CD8-positive, alpha-beta memory T cell (primary cell): Measurements from ENCODE around the gene AUTS2. TPM values are rescaled to one million over a fixed set of nuclear protein-coding genes. Genes with fewer than 3 reads are reported as not detected.

Experiments
- CTCF ChIA-PET: fragments of 350-600 bp; sonication (Branson Sonifier 250); formaldehyde crosslinking; loops from one replicate; lab custom pipeline; 2021; ENCODE audit warnings: antibody characterized with exemption; lab: Charles Lee
- POLR2A ChIA-PET: fragments of 350-600 bp; sonication (Branson Sonifier 250); formaldehyde crosslinking; loops from one replicate; lab custom pipeline; 2021; ENCODE audit warnings: antibody characterized with exemption; lab: Charles Lee
- DNase-seq, 5 donors: peaks; one replicate each; pipeline versions ENCODE4 v3.0.0 to v3.0.0-alpha.2; 2020 to 2022; ENCODE audit warnings: mixed read lengths in 1 of 5
- H3K27ac ChIP-seq: one replicate; pipeline ENCODE4 v1.7.0; 2013; ENCODE audit warnings: low read depth, mild to moderate bottlenecking, low read length, moderate library complexity
- H3K27me3 ChIP-seq: 2 replicates; pipeline ENCODE4 v1.7.0; 2013; ENCODE audit warnings: low read length, mild to moderate bottlenecking; ENCODE audit not compliant: insufficient read depth, poor library complexity, severe bottlenecking
- H3K36me3 ChIP-seq: 2 replicates; pipeline ENCODE4 v1.7.0; 2013; ENCODE audit warnings: mild to moderate bottlenecking, low read length, moderate library complexity; ENCODE audit not compliant: insufficient read depth
- H3K4me1 ChIP-seq: 2 replicates; pipeline ENCODE4 v1.7.0; 2013; ENCODE audit warnings: mild to moderate bottlenecking, low read length, moderate library complexity; ENCODE audit not compliant: insufficient read depth
- H3K4me3 ChIP-seq: 2 replicates; pipeline ENCODE4 v1.7.0; 2013; ENCODE audit warnings: mild to moderate bottlenecking, low read length
- H3K9me3 ChIP-seq: 2 replicates; pipeline ENCODE4 v1.7.0; 2013; ENCODE audit warnings: mild to moderate bottlenecking, low read length
- H3K27ac Mint-ChIP-seq, 8 donors: one replicate each; pipeline ENCODE4 v1.8.0; 2020 to 2021; ENCODE audit warnings: mixed read lengths in 8 of 8, mild to moderate bottlenecking in 6 of 8, inconsistent platforms in 3 of 8, moderate library complexity in 3 of 8
- H3K27me3 Mint-ChIP-seq, 2 donors: one replicate each; pipeline ENCODE4 v1.8.0; 2020 to 2021; ENCODE audit warnings: mixed read lengths in 2 of 2, mild to moderate bottlenecking in 1 of 2, moderate library complexity in 1 of 2
- H3K36me3 Mint-ChIP-seq, 3 donors: one replicate each; pipeline ENCODE4 v1.8.0; 2020 to 2021; ENCODE audit warnings: mixed read lengths in 3 of 3, inconsistent platforms in 1 of 3, mild to moderate bottlenecking in 1 of 3
- H3K4me1 Mint-ChIP-seq, 3 donors: one replicate each; pipeline ENCODE4 v1.8.0; 2020 to 2021; ENCODE audit warnings: mixed read lengths in 3 of 3, inconsistent platforms in 1 of 3, mild to moderate bottlenecking in 1 of 3
- H3K4me3 Mint-ChIP-seq, 7 donors: one replicate each; pipeline ENCODE4 v1.8.0; 2020 to 2021; ENCODE audit warnings: mixed read lengths in 7 of 7, mild to moderate bottlenecking in 6 of 7, moderate library complexity in 4 of 7, inconsistent platforms in 2 of 7
- H3K9me3 Mint-ChIP-seq, 5 donors: one replicate each; pipeline ENCODE4 v1.8.0; 2020 to 2022; ENCODE audit warnings: mixed read lengths in 5 of 5, mild to moderate bottlenecking in 3 of 5, moderate library complexity in 2 of 5, inconsistent platforms in 1 of 5
- polyA plus RNA-seq: library from polyadenylated mRNA; unstranded; fragments of 300-500 nt; fragmentation: Illumina TruSeq; gene quantifications from one replicate; pipeline ENCODE4 v1.2.3, GENCODE V29; 2021
- total RNA-seq, 2 experiments: library from RNA; stranded (reverse); gene quantifications; one replicate each; pipeline ENCODE4 v1.2.3, GENCODE V29; 2021

AUTS2 gene
- total and polyA plus RNA-seq, 3 experiments from 2014 or later = 4.4 to 9.9 (median 5.3) TPM

DNA sequence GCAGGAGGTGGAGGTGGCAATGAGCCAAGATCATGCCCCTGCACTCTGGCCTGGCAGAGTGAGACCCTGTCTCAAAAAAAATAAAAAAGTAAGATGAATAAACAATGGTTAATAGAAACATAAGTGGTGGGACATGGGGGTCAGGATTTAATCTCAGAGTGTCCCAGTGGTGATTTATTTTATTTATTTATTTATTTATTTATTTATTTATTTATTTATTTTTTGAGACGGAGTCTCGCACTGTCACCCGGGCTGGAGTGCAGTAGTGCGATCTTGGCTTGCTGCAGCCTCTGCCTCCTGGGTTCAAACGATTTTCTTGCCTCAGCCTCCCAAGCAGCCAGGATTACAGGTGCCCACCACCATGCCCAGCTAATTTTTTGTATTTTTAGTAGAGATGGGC is 1051.0 kb downstream of the AUTS2 start:
- Histone ChIP-seq H3K36me3 (no peaks in the 10 kb centered on the region), H3K27ac (no peak overlapping the region), H3K9me3 (no peaks in the 10 kb centered on the region), H3K4me1 (peaks cover 26% of the 10 kb centered on the region), H3K27me3 (no peaks in the 10 kb centered on the region), H3K4me3 (no peak overlapping the region)
- H3K4me3 Mint-ChIP-seq = peak overlapping the region in 3 of 7 donors; percentile 62 to 68 (median 63)
- no peaks in the 10 kb centered on the region for H3K27me3 Mint-ChIP-seq
- H3K4me1 Mint-ChIP-seq = peaks cover 33 to 49% (median 37%) of the 10 kb centered on the region in 3 donors
- H3K27ac Mint-ChIP-seq = peak overlapping the region; percentile 73 to 98 (median 96)
- H3K9me3 Mint-ChIP-seq = peaks cover 0 to 1% (median 0%) of the 10 kb centered on the region in 5 donors
- ChIA-PET CTCF (interaction anchor here (1.9 kb wide), 1 partner anchor 45 kb away, joined by 8 read pairs; no protein-coding TSS in a partner anchor), POLR2A (interaction anchor here (0.9 kb wide), 1 partner anchor 314 kb away, joined by 3 read pairs; no protein-coding TSS in a partner anchor)
- H3K36me3 Mint-ChIP-seq = peaks cover 0 to 6% (median 4%) of the 10 kb centered on the region in 3 donors
- DNase-seq = no peak

DNA sequence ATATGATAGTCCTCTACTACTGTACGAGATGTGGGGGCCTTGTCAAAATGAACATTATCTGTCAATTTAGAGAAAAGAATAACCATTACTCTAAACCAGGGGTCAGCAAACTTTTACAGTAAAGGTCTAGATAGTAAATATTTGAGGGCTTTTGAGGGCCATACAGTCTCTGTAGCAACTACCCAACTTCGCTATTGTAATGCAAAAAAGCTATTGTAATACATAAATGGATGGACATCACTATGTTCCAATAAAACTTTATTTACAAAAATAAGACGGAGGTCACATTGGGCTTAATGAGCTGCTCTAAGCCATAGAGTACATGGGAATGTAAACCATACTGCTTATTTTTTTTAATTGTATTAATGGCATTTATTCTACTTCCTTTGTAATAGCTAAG is 1055.9 kb downstream of the AUTS2 start:
- ChIA-PET POLR2A (no interaction called here), CTCF (no interaction called here)
- Histone ChIP-seq H3K27me3 (no peaks in the 10 kb centered on the region), H3K4me3 (no peak overlapping the region), H3K27ac (no peak overlapping the region), H3K4me1 (peaks cover 16% of the 10 kb centered on the region), H3K9me3 (no peaks in the 10 kb centered on the region), H3K36me3 (no peaks in the 10 kb centered on the region)
- Mint-ChIP-seq H3K27me3 (no peaks in the 10 kb centered on the region), H3K4me1 (peaks cover 12 to 24% (median 15%) of the 10 kb centered on the region in 3 donors), H3K27ac (peak overlapping the region in 2 of 8 donors; percentile 9 to 32), H3K4me3 (no peak overlapping the region), H3K9me3 (peaks cover 0 to 1% (median 0%) of the 10 kb centered on the region in 5 donors), H3K36me3 (peaks cover 0 to 6% (median 4%) of the 10 kb centered on the region in 3 donors)
- DNase-seq = no peak

DNA sequence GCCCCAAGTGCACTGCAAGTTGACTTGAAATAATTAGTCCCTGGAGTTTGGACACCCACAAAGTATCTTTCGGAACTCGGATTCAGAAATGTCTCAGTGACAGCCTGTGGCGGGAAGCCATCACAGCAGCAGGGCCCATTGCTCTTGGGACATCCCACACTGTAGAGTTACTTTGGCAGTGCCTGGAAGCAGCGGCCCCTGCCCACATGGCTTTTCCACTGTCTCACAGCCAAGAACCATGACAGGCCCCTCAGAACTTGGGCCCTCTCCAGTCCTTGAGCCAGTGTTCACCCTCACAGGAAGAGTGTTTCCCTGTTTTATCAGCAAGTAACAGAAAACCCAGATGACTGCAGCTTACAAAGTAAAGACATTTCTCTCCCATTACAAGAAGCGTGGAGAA is 1056.7 kb downstream of the AUTS2 start:
- Histone ChIP-seq H3K9me3 (no peaks in the 10 kb centered on the region), H3K36me3 (no peaks in the 10 kb centered on the region), H3K27me3 (no peaks in the 10 kb centered on the region), H3K4me1 (peaks cover 19% of the 10 kb centered on the region), H3K4me3 (no peak overlapping the region), H3K27ac (no peak overlapping the region)
- Mint-ChIP-seq H3K27me3 (no peaks in the 10 kb centered on the region), H3K27ac (no peak overlapping the region), H3K36me3 (peaks cover 0 to 7% (median 6%) of the 10 kb centered on the region in 3 donors), H3K4me3 (no peak overlapping the region), H3K4me1 (peaks cover 16 to 27% (median 18%) of the 10 kb centered on the region in 3 donors), H3K9me3 (peaks cover 0 to 1% (median 0%) of the 10 kb centered on the region in 5 donors)
- POLR2A ChIA-PET = no interaction called here
- no peak for DNase-seq
- CTCF ChIA-PET = no interaction called here

DNA sequence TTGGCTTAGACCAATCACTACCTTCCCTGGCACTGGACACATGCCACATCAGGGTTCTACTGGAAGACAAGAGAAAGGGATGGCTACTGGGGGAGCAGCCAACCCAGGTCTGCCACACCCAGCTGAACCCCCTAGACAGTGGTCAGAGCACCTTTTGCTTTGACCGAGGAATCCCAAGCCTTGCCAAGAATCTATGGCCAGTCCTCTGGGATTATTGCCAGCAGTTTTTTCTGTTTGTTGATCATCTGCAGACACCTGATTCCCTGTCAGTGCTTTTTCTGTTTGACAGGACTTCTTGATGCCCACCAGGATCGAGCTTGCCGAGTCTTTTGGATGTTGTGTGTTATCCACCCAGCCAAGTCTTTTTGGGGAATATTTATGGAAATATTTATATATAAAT is 1057.4 kb downstream of the AUTS2 start:
- no peak overlapping the region for H3K4me3 Mint-ChIP-seq
- H3K36me3 Mint-ChIP-seq = peaks cover 0 to 6% (median 4%) of the 10 kb centered on the region in 3 donors
- peaks cover 0 to 1% (median 0%) of the 10 kb centered on the region in 5 donors for H3K9me3 Mint-ChIP-seq
- POLR2A ChIA-PET = no interaction called here
- H3K4me1 ChIP-seq = peaks cover 22% of the 10 kb centered on the region
- no peak for DNase-seq
- no peak overlapping the region for H3K27ac Mint-ChIP-seq
- H3K4me3 ChIP-seq = no peak overlapping the region
- H3K27me3 ChIP-seq = no peaks in the 10 kb centered on the region
- no peaks in the 10 kb centered on the region for H3K27me3 Mint-ChIP-seq
- H3K4me1 Mint-ChIP-seq = peaks cover 17 to 27% (median 18%) of the 10 kb centered on the region in 3 donors
- H3K9me3 ChIP-seq = no peaks in the 10 kb centered on the region
- no peak overlapping the region for H3K27ac ChIP-seq
- H3K36me3 ChIP-seq = no peaks in the 10 kb centered on the region
- CTCF ChIA-PET = no interaction called here

DNA sequence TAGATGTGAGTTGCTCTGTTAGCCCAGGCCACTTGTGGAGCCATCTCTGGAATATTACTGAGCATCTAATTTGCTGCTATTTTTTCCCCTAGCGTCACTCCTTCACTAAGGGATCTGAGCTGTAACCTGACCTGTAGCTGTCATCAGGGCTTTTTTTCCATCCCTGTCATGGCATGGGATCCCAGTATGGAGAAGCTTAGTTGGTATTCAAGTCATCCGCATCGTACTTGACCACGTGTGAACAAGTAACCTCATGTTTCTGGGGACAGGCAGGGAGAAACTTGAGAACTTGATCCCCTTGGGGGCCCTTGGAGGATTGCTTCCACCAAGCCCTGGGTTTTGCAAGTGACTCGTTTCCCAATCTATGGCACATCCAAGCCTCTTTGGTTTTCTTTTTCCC is 1059.3 kb downstream of the AUTS2 start:
- Histone ChIP-seq H3K36me3 (no peaks in the 10 kb centered on the region), H3K27me3 (no peaks in the 10 kb centered on the region), H3K4me3 (no peak overlapping the region), H3K9me3 (no peaks in the 10 kb centered on the region), H3K27ac (no peak overlapping the region), H3K4me1 (peaks cover 30% of the 10 kb centered on the region)
- CTCF ChIA-PET = interaction anchor here (0.8 to 2.1 kb wide), 3 partner anchors 9 to 41 kb away, joined by 3 to 6 read pairs (median 3); no protein-coding TSS in a partner anchor
- POLR2A ChIA-PET = no interaction called here
- no peaks in the 10 kb centered on the region for H3K27me3 Mint-ChIP-seq
- H3K4me3 Mint-ChIP-seq = no peak overlapping the region
- peaks cover 21 to 35% (median 27%) of the 10 kb centered on the region in 3 donors for H3K4me1 Mint-ChIP-seq
- H3K27ac Mint-ChIP-seq = peak overlapping the region in 1 of 8 donors; percentile 11
- DNase-seq = no peak
- peaks cover 0 to 3% (median 0%) of the 10 kb centered on the region in 3 donors for H3K36me3 Mint-ChIP-seq
- H3K9me3 Mint-ChIP-seq = no peaks in the 10 kb centered on the region

DNA sequence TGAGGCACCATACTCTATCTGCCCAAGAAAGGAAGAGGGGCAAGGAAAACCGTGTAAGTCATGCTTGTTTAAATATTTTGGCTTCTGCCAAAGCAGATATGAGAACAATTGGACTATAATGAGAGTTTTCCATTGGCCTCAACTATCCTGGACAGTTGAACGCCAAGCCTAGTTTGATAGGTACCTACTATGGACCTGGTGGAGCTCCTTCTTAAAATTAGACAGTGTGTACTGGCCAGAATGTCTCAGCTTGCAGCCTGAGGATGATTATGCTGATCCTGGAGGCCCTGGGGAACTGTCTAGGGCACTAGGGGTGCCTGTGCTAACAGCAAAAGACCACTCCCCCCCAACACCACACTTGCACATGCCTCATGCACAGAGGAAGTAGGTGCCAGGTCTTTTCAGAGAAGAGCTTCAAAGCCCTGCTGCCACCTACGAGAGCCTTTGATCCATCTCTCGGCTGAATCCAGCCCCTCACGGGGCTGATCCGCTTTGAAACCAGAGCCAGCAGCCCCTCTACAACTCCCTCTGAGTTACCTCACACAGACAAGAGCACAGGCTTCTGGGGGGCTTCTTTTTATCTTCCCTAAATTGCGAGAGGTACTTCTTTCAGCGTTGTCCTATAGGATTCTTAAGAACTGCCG is 1059.8 kb downstream of the AUTS2 start:
- H3K4me1 Mint-ChIP-seq = peaks cover 21 to 35% (median 27%) of the 10 kb centered on the region in 3 donors
- no peak overlapping the region for H3K4me3 Mint-ChIP-seq
- H3K27me3 ChIP-seq = no peaks in the 10 kb centered on the region
- H3K9me3 Mint-ChIP-seq = no peaks in the 10 kb centered on the region
- no peaks in the 10 kb centered on the region for H3K9me3 ChIP-seq
- H3K4me1 ChIP-seq = peaks cover 30% of the 10 kb centered on the region
- H3K36me3 ChIP-seq = no peaks in the 10 kb centered on the region
- H3K27me3 Mint-ChIP-seq = no peaks in the 10 kb centered on the region
- POLR2A ChIA-PET = no interaction called here
- peak in 1 of 5 donors; percentile 15 for DNase-seq
- no peak overlapping the region for H3K4me3 ChIP-seq
- CTCF ChIA-PET = interaction anchor here (0.6 to 2.1 kb wide), 3 partner anchors 13 to 40 kb away, joined by 3 to 6 read pairs (median 4); no protein-coding TSS in a partner anchor
- peaks cover 0 to 3% (median 0%) of the 10 kb centered on the region in 3 donors for H3K36me3 Mint-ChIP-seq
- no peak overlapping the region for H3K27ac ChIP-seq
- peak overlapping the region in 5 of 8 donors; percentile 19 to 61 (median 39) for H3K27ac Mint-ChIP-seq

DNA sequence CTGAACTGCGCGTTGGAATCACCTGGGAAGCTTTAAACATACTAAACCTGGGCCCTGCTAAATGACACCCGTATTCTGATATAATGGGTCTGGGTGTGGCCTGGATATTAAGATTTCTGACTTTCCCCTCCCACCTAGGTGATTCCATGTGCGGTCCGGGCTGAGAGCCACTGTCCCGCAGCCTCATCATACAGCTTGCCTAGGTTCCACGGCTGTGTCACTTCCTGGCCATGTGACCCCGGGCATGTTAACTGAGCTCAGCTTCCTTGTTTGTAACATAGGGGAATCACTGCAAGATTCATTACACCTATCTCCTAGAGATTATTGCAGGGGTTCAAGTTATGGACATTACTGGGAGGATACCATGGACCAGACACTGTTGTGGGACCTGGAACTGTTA is 1061.0 kb downstream of the AUTS2 start:
- H3K27me3 Mint-ChIP-seq = no peaks in the 10 kb centered on the region
- ChIA-PET POLR2A (interaction anchor here (1.8 kb wide), 1 partner anchor 11 kb away, joined by 6 read pairs; no protein-coding TSS in a partner anchor), CTCF (interaction anchor here (0.9 to 2.1 kb wide), 4 partner anchors 11 to 39 kb away, joined by 3 to 8 read pairs (median 6); no protein-coding TSS in a partner anchor)
- Histone ChIP-seq H3K36me3 (no peaks in the 10 kb centered on the region), H3K4me3 (no peak overlapping the region), H3K4me1 (peaks cover 30% of the 10 kb centered on the region), H3K27ac (no peak overlapping the region), H3K27me3 (no peaks in the 10 kb centered on the region), H3K9me3 (no peaks in the 10 kb centered on the region)
- H3K9me3 Mint-ChIP-seq = no peaks in the 10 kb centered on the region
- peaks cover 25 to 39% (median 30%) of the 10 kb centered on the region in 3 donors for H3K4me1 Mint-ChIP-seq
- H3K27ac Mint-ChIP-seq = peak overlapping the region; percentile 85 to 97 (median 91)
- H3K36me3 Mint-ChIP-seq = peaks cover 0 to 3% (median 0%) of the 10 kb centered on the region in 3 donors
- H3K4me3 Mint-ChIP-seq = peak overlapping the region in 5 of 7 donors; percentile 3 to 63 (median 16)
- no peak for DNase-seq
